Stimulated activated naive CD8-positive, alpha-beta T cell treated with anti-CD3 and anti-CD28 coated beads, Interleukin-15, amount 100 ng/mL, for 72 hours (primary cell): ENCODE measurements around the gene TMBIM1.

Experiments
- ATAC-seq: fragments of 150-1000 bp; cut with Tn5 transposase; 2 replicates; pipeline ENCODE4 v1.10.0; 2021; ENCODE audit warnings: mild to moderate bottlenecking, moderate library complexity
- DNase-seq, 2 donors: peaks; one replicate each; pipeline ENCODE4 v3.0.0; 2021 to 2022
- H3K27ac Mint-ChIP-seq, 2 donors: one replicate each; pipeline ENCODE4 v1.8.0; 2022; ENCODE audit warnings: mild to moderate bottlenecking in 2 of 2, mixed read lengths in 2 of 2, moderate library complexity in 2 of 2
- H3K27me3 Mint-ChIP-seq: one replicate; pipeline ENCODE4 v1.8.0; 2022; ENCODE audit warnings: mixed read lengths
- H3K4me1 Mint-ChIP-seq: one replicate; pipeline ENCODE4 v1.8.0; 2022; ENCODE audit warnings: mild to moderate bottlenecking, mixed read lengths
- H3K4me3 Mint-ChIP-seq, 2 donors: one replicate each; pipeline ENCODE4 v1.8.0; 2022; ENCODE audit warnings: mild to moderate bottlenecking in 2 of 2, mixed read lengths in 2 of 2, moderate library complexity in 1 of 2
- H3K9me3 Mint-ChIP-seq, 2 donors: one replicate each; pipeline ENCODE4 v1.8.0; 2022; ENCODE audit warnings: mixed read lengths in 2 of 2

The TMBIM1 gene, protein sequence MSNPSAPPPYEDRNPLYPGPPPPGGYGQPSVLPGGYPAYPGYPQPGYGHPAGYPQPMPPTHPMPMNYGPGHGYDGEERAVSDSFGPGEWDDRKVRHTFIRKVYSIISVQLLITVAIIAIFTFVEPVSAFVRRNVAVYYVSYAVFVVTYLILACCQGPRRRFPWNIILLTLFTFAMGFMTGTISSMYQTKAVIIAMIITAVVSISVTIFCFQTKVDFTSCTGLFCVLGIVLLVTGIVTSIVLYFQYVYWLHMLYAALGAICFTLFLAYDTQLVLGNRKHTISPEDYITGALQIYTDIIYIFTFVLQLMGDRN

DNA sequence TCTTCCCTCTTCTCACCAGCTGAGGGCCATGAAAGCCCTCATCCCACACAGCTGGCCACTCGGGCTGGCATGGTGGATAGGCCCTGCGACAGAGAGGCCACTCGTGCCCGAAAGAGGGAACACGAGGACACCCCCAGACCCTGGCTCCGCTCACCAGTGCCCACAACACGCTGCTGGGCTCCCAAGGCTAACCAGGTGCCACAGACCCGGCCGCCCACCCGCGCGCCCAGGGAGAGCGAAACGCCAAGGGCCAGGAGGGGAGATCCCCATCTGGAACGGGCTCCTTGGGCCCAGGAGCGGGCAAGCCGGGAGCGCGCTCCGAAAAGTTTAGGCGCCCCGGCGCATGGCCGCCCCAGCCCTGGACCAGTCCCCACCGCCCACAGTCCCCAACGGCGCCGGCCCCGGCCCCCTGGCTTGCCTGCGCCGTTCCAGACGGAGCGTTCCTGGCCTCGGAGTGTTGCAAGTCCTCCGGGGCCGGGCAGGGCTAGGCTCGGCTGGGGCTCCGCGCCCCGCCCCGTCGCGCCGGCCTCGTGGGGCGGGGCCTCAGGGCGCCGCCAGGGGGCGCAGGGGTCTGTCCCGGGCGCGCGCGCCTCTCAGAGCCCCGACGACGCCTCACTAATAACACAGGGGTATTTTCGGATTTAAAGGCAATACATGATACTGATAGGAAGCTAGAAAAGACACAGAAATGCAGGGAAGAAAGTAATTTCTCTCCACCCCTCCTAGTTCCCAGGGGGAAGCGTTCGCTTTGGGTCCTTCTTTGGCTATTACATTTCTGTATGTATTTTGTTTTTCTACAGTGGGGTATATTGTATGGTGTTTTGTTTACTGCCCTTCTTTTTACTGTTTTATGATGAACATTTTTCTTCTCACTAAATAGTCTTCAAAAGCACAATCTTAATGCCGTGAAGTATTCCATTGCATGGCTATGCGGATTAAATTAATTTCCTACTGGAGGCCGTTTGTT lies at the start of gene TMBIM1:
Gene TMBIM1 (minus strand): TSS at position 456 of the 967 bp plus-strand sequence. CDS start 10,362 bp downstream, outside the sequence.
- Mint-ChIP-seq H3K4me1 (peaks cover 71% of the 10 kb centered on the region), H3K9me3 (no peaks in the 10 kb centered on the region), H3K27me3 (no peaks in the 10 kb centered on the region), H3K27ac (peak within 1 kb of the TSS; percentile 60 to 91), H3K4me3 (peak within 1 kb of the TSS; percentile 90 to 93)
- DNase-seq (peak; percentile 80 to 88), ATAC-seq (peak; percentile 93)

DNA sequence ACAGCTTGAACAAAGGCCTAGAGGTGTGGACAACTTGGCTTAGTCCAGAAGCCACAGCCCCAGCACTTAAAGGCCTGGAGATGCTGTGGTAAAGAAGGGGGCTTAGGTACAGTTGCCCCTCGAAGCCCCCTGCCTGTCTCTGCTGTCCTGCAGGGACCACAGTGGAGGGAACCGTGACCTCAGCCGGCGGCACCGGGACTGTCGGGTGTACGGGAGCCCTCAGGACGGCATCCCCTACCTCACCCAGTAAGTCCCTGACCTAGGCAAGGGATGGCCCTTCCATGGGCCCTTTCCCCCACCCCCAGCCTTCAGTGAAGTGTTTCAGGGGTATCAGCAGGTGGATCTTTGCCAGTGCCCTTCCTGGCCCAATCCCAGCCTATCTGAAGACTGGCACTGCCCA lies 49.1 kb upstream of the TMBIM1 start:
- Mint-ChIP-seq H3K4me3 (no peak overlapping the region), H3K9me3 (no peaks in the 10 kb centered on the region), H3K4me1 (no peaks in the 10 kb centered on the region), H3K27ac (no peak overlapping the region), H3K27me3 (no peaks in the 10 kb centered on the region)
- DNase-seq (no peak), ATAC-seq (no peak)

GRCh38 chr2:218340656-218341055 lies 48.4 kb upstream of the TMBIM1 start:
- no peak for ATAC-seq
- DNase-seq: no peak
- H3K4me1 Mint-ChIP-seq: no peaks in the 10 kb centered on the region
- H3K27ac Mint-ChIP-seq: no peak overlapping the region
- H3K4me3 Mint-ChIP-seq: no peak overlapping the region
- H3K27me3 Mint-ChIP-seq: no peaks in the 10 kb centered on the region
- H3K9me3 Mint-ChIP-seq: no peaks in the 10 kb centered on the region

- Mint-ChIP-seq H3K4me1 (peaks cover 7% of the 10 kb centered on the region), H3K27me3 (no peaks in the 10 kb centered on the region), H3K4me3 (no peak overlapping the region), H3K27ac (no peak overlapping the region), H3K9me3 (no peaks in the 10 kb centered on the region)
- no peak for ATAC-seq
- no peak for DNase-seq
These were observed 42.2 kb upstream of the TMBIM1 start for GRCh38 chr2:218334531-218334930.

GRCh38 chr2:218332920-218333645 lies 40.8 kb upstream of the TMBIM1 start:
- Mint-ChIP-seq H3K4me1 (peaks cover 14% of the 10 kb centered on the region), H3K27ac (no peak overlapping the region), H3K27me3 (no peaks in the 10 kb centered on the region), H3K9me3 (no peaks in the 10 kb centered on the region), H3K4me3 (no peak overlapping the region)
- ATAC-seq (no peak), DNase-seq (no peak)

GRCh38 chr2:218332288-218332687 lies 40.0 kb upstream of the TMBIM1 start:
- H3K27ac Mint-ChIP-seq: peak overlapping the region in 1 of 2 donors; percentile 22
- no peak for DNase-seq

DNA sequence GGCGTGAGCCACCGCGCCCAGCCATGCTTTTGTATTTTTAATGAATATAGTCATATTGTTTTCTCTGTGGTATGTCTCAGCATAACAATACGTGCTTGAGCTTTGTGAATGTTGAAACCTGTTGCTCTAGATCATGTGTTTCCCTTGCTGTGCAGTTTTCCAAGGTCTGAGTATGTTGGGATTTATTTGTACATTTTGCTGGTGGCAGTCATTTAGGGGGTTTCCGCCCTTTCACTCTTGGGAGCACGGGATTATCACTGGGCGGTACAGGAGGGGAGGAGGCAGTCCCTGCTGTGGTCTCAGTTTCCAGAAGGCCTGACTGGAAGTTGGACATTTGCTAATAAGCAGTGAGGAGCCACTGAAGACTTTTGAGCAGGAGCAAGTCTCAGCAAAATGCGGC lies 39.4 kb upstream of the TMBIM1 start:
- H3K9me3 Mint-ChIP-seq: no peaks in the 10 kb centered on the region
- no peaks in the 10 kb centered on the region for H3K27me3 Mint-ChIP-seq
- no peak overlapping the region for H3K4me3 Mint-ChIP-seq
- DNase-seq (no peak), ATAC-seq (no peak)
- H3K27ac Mint-ChIP-seq: peak overlapping the region in 1 of 2 donors; percentile 15
- peaks cover 17% of the 10 kb centered on the region for H3K4me1 Mint-ChIP-seq

More at GRCh38 chr2:218332288-218332687, 40.0 kb upstream of the TMBIM1 start:
- Mint-ChIP-seq H3K4me3 (no peak overlapping the region), H3K4me1 (peaks cover 14% of the 10 kb centered on the region), H3K9me3 (no peaks in the 10 kb centered on the region), H3K27me3 (no peaks in the 10 kb centered on the region)
- ATAC-seq: peak; percentile 29

- H3K9me3 Mint-ChIP-seq: no peaks in the 10 kb centered on the region
- ATAC-seq (peak; percentile 26), DNase-seq (no peak)
- H3K4me1 Mint-ChIP-seq: peaks cover 31% of the 10 kb centered on the region
- H3K27me3 Mint-ChIP-seq: no peaks in the 10 kb centered on the region
- H3K4me3 Mint-ChIP-seq: peak overlapping the region in 1 of 2 donors; percentile 48
- H3K27ac Mint-ChIP-seq: peak overlapping the region; percentile 81 to 94
These were observed 37.7 kb upstream of the TMBIM1 start for GRCh38 chr2:218329826-218330593.

DNA sequence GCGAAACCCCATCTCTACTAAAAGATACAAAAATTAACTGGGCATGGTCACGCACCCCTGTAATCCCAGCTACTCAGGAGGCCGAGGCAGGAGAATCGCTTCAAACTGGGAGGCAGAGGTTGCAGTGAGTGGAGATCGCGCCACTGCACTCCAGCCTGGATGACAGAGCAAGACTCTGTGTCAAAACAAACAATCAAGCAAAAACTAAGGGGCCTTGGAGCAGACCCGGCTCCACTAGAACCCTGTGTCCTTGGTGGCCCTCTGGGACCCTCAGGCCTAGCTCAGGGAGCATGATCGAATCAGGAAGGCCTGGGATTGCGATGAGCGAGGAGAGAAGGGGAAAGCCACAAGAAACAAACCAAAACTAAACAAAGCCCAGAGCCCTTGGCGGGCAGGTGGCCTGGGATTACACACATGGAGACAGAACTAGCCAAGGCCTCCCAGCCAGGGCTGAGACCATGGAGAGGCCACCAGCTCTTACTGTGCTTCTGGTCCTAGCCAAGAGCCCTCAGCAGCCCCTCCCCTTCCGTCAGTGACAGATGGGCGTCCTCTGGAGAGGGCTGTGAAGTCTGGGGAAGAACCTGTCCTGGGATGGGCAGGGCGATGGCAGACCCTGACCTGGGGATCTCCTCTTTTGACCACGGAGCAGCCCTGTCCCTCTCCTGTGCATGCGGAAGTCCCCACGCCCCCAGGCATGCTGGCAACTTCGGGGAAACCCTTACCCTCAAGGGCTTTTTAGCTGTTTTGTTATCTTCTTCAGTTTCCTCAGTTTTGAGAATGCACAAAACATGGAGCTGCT lies 36.9 kb upstream of the TMBIM1 start:
- Mint-ChIP-seq H3K27me3 (peaks cover 1% of the 10 kb centered on the region), H3K27ac (peak overlapping the region in 1 of 2 donors; percentile 68), H3K4me1 (peaks cover 31% of the 10 kb centered on the region), H3K4me3 (peak overlapping the region in 1 of 2 donors; percentile 48), H3K9me3 (no peaks in the 10 kb centered on the region)
- ATAC-seq: no peak
- no peak for DNase-seq

GRCh38 chr2:218328294-218328693 lies 36.0 kb upstream of the TMBIM1 start:
- DNase-seq (no peak), ATAC-seq (no peak)
- H3K4me1 Mint-ChIP-seq: peaks cover 40% of the 10 kb centered on the region
- H3K9me3 Mint-ChIP-seq: no peaks in the 10 kb centered on the region
- H3K27me3 Mint-ChIP-seq: peaks cover 10% of the 10 kb centered on the region
- no peak overlapping the region for H3K4me3 Mint-ChIP-seq
- H3K27ac Mint-ChIP-seq: no peak overlapping the region

- ATAC-seq: no peak
- H3K27ac Mint-ChIP-seq: no peak overlapping the region
- H3K4me1 Mint-ChIP-seq: peaks cover 43% of the 10 kb centered on the region
- no peak overlapping the region for H3K4me3 Mint-ChIP-seq
- no peaks in the 10 kb centered on the region for H3K9me3 Mint-ChIP-seq
- H3K27me3 Mint-ChIP-seq: peaks cover 10% of the 10 kb centered on the region
- no peak for DNase-seq
These were observed 35.3 kb upstream of the TMBIM1 start for GRCh38 chr2:218327451-218328210.

DNA sequence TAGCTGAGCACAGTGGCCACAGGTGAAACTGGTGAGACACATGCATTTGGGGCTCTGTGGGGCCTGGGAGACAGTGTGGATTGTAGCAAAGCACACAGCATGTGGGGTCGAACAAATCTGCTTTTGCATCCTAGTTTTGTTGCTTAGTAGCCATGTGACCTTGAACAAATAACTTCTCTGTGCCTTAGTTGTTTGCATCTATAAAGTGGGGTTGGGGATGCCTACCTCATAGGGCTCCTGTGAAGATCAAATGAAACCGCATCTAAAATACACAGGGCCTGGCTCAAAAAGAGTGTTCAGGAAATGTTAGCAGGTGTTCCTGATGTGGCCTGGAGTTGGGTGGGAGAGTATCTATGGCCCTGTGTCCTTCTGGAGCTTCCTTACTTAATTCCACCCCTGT lies 34.0 kb upstream of the TMBIM1 start:
- Mint-ChIP-seq H3K4me3 (no peak overlapping the region), H3K9me3 (no peaks in the 10 kb centered on the region), H3K27ac (no peak overlapping the region)

DNA sequence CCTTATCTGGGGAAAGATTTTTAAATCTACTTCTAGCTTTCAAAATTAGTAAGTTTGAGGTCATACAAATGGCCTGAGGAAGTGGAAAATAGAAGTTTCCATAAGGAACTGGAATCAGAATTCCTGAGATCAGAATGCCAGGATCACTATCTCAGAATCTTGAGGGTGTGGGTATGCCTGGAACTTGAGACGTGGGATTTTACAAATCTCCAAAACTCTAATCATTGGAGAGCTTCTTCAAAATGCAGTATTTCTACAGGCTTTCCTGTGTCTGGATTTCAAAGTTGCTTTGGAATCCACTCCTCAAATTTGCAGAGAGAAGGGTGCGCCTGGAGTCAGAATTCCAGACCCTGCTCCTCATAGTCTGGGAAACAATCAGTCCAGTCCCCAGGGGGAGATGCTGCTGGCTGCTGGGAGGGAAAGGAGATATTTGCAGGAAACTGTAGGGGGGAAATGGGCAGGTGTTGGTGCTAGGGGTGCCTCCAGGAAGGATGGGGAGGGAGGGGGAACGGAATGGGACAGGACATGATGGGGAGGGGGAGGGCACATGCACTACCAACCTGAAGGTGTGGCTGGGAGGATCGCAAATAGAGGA lies 33.4 kb upstream of the TMBIM1 start:
- H3K9me3 Mint-ChIP-seq: no peaks in the 10 kb centered on the region
- H3K4me3 Mint-ChIP-seq: no peak overlapping the region
- no peak overlapping the region for H3K27ac Mint-ChIP-seq
- DNase-seq (no peak), ATAC-seq (no peak)
- H3K4me1 Mint-ChIP-seq: peaks cover 53% of the 10 kb centered on the region
- H3K27me3 Mint-ChIP-seq: peaks cover 10% of the 10 kb centered on the region

More for the DNA sequence above, 34.0 kb upstream of the TMBIM1 start:
- ATAC-seq (no peak), DNase-seq (no peak)
- peaks cover 50% of the 10 kb centered on the region for H3K4me1 Mint-ChIP-seq
- H3K27me3 Mint-ChIP-seq: peaks cover 10% of the 10 kb centered on the region
